ENCODE results near the gene TAF10.
A peak's percentile ranks its signal among the peaks of the same experiment; 100 is the strongest.

Gene TAF10

DNA sequence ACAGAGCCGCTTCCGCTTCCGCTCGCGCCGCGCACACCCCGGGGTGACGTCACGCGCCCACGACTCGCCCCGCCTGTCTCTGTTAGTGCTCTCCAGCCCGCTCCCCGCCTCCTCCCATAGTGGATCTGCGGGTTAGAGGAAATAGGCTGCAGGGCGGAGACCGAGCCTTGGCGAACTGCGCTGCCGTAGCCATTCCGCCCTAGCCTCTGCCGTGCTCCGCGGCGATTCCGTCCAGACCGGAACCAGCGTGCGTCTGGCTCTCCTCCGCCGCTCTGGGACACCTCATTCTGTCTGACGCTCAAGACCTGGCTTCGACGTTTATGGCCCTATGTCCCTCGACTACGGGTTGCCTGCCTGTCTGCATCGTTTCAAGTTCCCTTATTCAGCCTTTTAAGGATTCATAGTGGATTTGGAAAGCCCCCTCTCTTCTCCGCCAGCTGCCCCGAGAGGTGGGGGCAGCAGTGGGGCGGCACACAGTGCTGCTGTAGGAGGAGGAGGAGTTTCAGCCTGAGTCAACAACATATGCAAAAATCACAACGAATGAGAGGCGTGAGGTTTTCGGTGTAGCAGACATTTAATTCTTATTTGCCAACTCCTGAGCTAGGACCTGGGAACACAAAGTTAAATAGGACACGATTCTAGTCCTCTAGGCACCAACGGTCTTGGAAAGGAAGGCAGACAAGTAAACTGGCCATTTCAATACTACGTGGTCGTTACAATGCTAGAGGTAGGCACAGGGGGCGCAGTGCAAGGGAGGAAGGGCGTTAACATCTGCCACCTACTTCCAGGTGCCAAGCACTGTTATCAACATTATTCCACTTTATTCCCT, at the start of gene TAF10:
Gene TAF10 (minus strand): TSS at position 4 of the 829 bp plus-strand sequence. CDS start 27 bp downstream, outside the sequence.
- peak; percentile 83 for FAIRE-seq

GRCh38 chr11:6660712-6661111, 48.7 kb upstream of the TAF10 start:
- FAIRE-seq: no peak

- FAIRE-seq: no peak
Measured at GRCh38 chr11:6658647-6659046, 46.6 kb upstream of the TAF10 start.

- FAIRE-seq: no peak
Measured at GRCh38 chr11:6657346-6657745, 45.3 kb upstream of the TAF10 start.

- FAIRE-seq: no peak
Measured at GRCh38 chr11:6656936-6657335, 44.9 kb upstream of the TAF10 start.

DNA sequence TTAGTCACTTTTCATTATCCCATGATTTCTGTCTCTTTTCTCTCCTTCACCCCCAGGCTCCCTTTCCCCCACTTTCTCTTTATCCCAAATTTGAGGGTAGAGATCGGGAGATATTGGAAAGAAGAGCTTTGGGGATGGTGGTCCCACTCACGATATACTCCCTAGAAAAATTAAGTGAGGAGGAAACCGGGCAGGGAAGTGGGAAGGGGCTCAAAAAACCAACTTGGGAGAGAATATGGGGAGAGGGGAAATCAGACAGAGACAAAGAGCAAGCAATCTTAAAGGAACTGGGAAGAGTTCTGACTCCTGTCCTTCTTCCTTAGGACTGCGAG, 44.5 kb upstream of the TAF10 start:
- no peak for FAIRE-seq

DNA sequence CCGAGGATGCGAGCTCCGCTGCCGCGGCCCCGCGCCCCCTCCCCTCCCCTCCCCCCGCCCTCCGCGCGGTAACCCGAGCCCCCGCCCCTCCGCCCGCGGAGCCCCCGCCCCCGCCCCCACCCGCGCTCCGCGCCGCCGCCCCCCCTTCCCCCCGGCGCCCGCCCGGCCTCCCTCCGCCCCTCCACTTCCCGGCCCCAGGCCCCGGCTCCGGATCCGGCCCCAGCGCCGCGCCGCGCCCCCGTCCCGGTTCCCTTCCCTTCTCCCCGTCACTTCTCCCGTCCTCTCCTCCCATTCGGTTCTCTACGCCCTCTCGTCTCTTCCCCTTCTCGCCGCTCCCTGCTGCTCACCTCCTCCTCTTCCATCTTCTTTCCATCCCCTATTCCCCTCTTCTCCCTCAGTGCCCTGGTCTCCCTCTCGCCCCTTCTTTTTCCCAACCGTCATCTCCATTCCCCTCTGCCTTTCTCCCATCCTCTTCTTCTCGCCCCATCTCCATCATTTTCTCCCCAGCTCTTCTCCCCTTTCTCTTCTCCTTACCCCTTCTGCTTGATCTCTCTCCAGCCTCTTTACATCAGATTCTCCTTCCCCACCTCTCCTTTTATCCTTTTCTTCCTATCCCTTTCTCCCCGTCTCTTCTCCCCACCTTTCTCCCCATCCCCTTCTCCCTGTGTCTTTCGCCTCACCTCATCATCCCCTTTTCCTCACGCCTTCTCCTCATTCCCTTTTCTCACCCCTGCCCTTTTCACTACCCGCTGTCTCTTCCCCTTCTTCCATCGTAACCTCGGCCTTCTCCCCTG, 44.0 kb upstream of the TAF10 start, which contains the start of gene DCHS1:
Gene DCHS1 (minus strand): TSS at position 20 of the 794 bp plus-strand sequence. CDS start 14,196 bp downstream, outside the sequence.
- no peak for FAIRE-seq

GRCh38 chr11:6655020-6655789, 43.2 kb upstream of the TAF10 start:
- FAIRE-seq: no peak

DNA sequence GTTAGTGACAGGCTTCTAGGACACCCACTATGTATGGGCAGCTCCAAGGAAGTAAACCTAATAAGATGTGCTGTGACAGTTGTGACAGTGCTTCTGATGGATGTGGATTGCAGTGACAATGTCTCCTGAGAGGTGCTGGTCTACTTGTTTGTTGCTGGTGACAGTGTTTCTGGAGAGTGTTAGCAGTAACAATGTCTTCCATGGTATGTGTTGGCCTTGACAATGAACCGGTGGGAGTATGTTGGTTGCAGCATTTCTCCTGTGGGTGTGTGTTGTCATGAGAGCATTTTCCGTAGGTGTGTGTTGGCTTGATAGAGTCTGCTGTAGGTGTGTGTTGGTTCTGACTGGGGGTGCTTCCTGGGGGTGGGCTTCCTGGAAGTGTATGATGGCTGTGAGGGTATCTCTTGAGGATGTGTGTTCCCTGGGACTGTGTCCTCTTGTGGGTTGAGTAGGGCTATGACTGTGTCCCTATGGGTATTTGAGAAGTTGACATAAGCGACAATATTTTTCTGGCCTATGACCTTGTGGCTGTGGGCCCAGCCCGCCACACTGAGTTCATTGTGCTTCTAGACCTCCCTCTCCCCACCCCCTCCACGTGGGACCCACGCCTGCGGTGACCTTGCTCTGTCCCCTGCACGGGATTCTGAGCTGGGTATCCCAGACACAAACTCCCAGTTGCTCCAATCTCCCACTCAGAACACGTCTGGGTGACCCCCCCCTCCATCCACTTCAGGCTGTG, 42.4 kb upstream of the TAF10 start:
- FAIRE-seq: no peak

DNA sequence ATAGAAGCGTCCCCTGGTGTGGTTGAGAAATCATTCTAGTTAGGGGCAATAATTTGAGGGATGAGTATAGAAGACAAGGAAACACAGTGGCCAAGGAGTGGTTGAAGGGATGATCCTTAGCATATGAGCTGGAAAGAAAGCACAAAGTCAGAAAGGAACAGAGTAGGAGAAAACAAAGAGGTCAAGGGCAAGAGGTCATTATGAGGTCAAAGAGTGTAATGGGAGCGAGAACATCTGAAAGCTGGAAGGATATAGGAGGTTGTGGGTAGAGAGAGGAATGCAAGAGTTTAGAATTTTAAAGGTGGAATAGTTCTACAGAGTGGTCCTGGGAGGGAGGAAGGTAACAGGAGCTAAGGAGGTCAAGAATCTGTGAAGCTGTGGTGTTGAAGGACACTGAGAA, 41.6 kb upstream of the TAF10 start:
- FAIRE-seq: no peak

GRCh38 chr11:6653097-6653496, 41.1 kb upstream of the TAF10 start:
- no peak for FAIRE-seq

- no peak for FAIRE-seq
Measured at GRCh38 chr11:6652182-6652581, 40.2 kb upstream of the TAF10 start.

GRCh38 chr11:6650980-6651379, 39.0 kb upstream of the TAF10 start:
- no peak for FAIRE-seq

GRCh38 chr11:6650104-6650503, 38.1 kb upstream of the TAF10 start:
- FAIRE-seq: no peak

GRCh38 chr11:6648501-6648900, 36.5 kb upstream of the TAF10 start:
- FAIRE-seq: no peak

GRCh38 chr11:6647836-6648235, 35.8 kb upstream of the TAF10 start:
- no peak for FAIRE-seq

DNA sequence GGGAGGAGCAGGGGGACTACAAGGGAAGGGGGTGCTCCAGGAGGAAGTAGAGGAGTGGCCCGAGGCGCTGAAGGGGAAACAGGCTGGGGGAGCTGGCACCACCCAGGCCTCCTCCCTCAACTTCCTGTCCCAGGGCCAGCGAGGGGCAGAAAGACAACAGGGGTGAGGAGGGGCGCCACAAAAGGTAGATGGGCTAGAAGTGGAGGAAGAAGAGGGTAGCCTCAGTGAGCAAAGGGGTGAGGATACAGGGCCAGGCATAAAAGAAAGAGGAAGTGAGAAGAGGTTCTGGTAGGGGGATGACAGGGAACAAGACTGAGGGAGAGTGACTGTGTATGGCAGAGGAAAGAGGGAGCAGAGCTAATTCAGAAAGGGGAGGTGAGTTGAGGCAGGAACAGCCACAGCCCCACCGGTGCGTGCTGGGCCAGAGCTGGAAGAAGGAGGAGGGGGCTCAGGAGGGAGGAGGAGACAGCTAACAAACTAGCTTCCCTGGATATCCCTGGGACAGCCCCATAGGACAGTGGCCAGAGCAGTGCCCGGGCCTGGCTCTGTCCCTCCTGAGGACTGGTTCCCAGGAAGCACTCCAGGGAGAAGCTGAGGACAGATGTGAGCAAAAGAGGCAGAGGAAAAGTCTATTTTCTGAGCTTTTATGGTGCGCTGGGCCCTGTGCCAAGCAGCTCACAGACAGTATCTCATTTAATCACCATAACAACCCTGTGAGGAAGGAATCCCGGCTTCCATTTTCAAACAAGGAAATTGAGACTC, 35.1 kb upstream of the TAF10 start:
- peak; percentile 4 for FAIRE-seq

- no peak for FAIRE-seq
Measured at GRCh38 chr11:6646576-6646917, 34.5 kb upstream of the TAF10 start.

GRCh38 chr11:6646071-6646470, 34.1 kb upstream of the TAF10 start:
- FAIRE-seq: no peak

DNA sequence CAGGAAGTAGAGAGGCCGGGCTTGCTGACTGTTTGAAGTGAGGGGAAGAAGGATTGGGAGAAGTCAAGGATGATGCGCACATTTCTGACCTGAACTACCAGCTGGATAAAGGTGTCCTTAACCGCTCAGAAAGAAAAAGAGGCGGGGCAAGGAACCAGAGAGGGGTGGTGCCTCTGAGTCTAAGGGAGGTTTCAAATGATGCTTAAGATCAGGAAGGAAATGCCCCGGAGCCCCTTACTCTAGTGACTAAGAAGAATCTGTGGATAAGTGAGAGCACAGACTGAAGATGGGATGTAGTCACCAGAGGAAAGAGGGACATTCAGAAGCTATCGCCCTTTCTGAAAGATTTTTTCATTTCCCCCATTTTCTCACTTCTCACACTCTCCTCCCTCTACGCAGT, 30.9 kb upstream of the TAF10 start:
- no peak for FAIRE-seq

DNA sequence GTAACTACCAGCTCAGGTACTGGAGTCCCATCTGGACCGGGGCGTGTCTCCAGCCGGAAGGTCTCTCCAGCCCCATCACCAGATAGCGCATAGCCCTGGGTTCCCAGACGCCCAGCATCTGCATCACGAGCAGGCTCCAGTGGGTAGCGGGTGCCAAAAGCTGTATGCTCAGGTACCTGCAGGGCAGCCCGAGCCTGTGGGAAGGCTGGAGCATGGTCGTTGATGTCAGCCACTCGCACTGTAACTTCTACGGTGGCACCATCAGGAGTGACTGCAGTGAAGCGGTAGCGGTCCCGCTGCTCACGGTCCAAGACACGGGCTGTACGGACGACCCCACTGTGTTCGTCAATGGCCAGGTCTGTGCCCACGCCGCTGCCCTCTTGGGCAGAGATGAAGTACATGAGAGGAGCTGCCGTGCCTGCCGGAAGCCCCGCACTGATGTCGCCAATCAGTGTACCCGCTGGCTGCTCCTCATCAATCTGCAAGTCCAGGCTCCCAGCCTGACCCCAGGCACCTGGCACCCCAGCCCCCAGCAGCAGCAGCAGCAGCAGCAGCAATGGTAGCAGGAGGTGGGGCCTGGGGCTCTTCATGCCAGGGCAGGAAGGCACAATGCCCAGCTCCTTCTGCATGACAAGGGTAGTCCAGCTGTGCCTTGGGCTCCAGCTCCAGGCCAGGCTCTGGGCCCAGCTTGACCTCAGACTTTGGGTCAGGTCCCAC, 29.1 kb upstream of the TAF10 start:
- FAIRE-seq: no peak
